ENCODE results near the gene VPS13D. TPM values are rescaled to one million over a fixed set of nuclear protein-coding genes. Genes with fewer than 3 reads are reported as not detected.

Gene VPS13D
- total and polyA plus RNA-seq, 2 experiments from 2014 or later, result 10.7 to 34.9 TPM

- TF ChIP-seq REST (IDR thresholded peaks at IDR 0.05; ENCODE audit: unreplicated experiment) (no peak), STAT1 (IDR thresholded peaks at IDR 0.05; ENCODE audit: unreplicated experiment) (no peak), NANOG (IDR thresholded peaks at IDR 0.05; ENCODE audit: borderline replicate concordance) (no peak)
These were observed 265.9 kb downstream of the VPS13D start (continued) for GRCh38 chr1:12495725-12496124.

- H3K27me3 Mint-ChIP-seq (ENCODE audit: insufficient read depth, low read depth, poor library complexity), result peaks cover 4% of the 10 kb centered on the region
- H3K9me3 Mint-ChIP-seq, result peaks cover 5% of the 10 kb centered on the region
- H3F3A ChIP-seq (replicated peaks; ENCODE audit: low read depth), result no peaks in the 10 kb centered on the region
- no peaks in the 10 kb centered on the region for H3K79me2 ChIP-seq (replicated peaks; ENCODE audit: insufficient read depth)
- H3K27ac Mint-ChIP-seq, result no peak overlapping the region
- H3K4me3 Mint-ChIP-seq, result no peak overlapping the region
- no peaks in the 10 kb centered on the region for H3K9me2 ChIP-seq (ENCODE audit: insufficient read depth)
- ATAC-seq (no peak), DNase-seq (ENCODE audit: low spot score) (no peak)
- no peaks in the 10 kb centered on the region for H3K4me1 Mint-ChIP-seq
- no peaks in the 10 kb centered on the region for H3K27me3 ChIP-seq (ENCODE audit: insufficient read depth)
- no peak overlapping the region for H3K27ac ChIP-seq (ENCODE audit: low read depth)
- no peak overlapping the region for H3K4me3 ChIP-seq
- H3K4me1 ChIP-seq (ENCODE audit: insufficient read depth), result no peaks in the 10 kb centered on the region
- peaks cover 13% of the 10 kb centered on the region for H3K36me3 Mint-ChIP-seq (ENCODE audit: low read depth)
- H3K36me3 ChIP-seq (ENCODE audit: insufficient read depth), result no peaks in the 10 kb centered on the region
- no peak overlapping the region for H3K4me2 ChIP-seq
- no peaks in the 10 kb centered on the region; the same call in 1 of the 2 replicates for H4K20me1 ChIP-seq (replicated peaks; ENCODE audit: insufficient read depth)
- H2AFZ ChIP-seq, result no peak overlapping the region
- no peak for TF ChIP-seq POLR2AphosphoS5 (IDR thresholded peaks at IDR 0.05; ENCODE audit: low read depth)
- TF ChIP-seq ZNF114 (CRISPR knock-in tag; IDR thresholded peaks at IDR 0.05), result no peak
- no peak for TF ChIP-seq STAT1 (IDR thresholded peaks at IDR 0.05; ENCODE audit: unreplicated experiment)
- TF ChIP-seq ETS1 (IDR thresholded peaks at IDR 0.05), result no peak
- TF ChIP-seq ZNF462 (CRISPR knock-in tag; IDR thresholded peaks at IDR 0.05), result no peak
- no peak for TF ChIP-seq EZH2 (IDR thresholded peaks at IDR 0.05; ENCODE audit: low read depth, unreplicated experiment)
- no peak for TF ChIP-seq EZH2phosphoT487 (IDR thresholded peaks at IDR 0.05; ENCODE audit: unreplicated experiment)
- TF ChIP-seq CTCF (conservative IDR thresholded peaks at IDR 0.05; ENCODE audit: low read depth in 2 of 2), result no peak
- no peak for TF ChIP-seq JUNB (IDR thresholded peaks at IDR 0.05; ENCODE audit: unreplicated experiment)
These were observed 266.5 kb downstream of the VPS13D start for GRCh38 chr1:12496154-12496961.

Measured in GM23338 (cell line).